ENCODE data around the gene FAM83F.
"Not testable (repeated sequence)": the region's sequence is repeated elsewhere in the genome, so short reads cannot be mapped to it uniquely, and the experiment has no call there.

FAM83F gene

DNA sequence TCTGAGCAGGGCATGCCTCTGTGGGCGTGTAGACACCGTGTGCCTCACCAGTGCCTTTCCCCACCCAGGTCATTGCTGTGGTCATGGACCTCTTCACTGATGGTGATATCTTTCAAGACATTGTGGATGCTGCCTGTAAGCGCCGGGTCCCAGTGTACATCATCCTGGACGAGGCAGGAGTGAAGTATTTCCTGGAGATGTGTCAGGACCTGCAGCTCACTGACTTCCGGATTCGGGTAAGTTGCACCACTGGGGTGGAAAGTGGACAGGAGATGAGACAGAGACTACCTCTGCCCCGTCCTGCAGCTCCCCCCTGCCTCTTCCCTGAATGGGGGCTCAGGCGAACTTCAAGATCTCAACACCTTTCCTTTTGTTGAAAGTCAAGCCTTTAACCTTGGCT lies 24.3 kb downstream of the FAM83F start:
- DNase-seq, result no peak

DNA sequence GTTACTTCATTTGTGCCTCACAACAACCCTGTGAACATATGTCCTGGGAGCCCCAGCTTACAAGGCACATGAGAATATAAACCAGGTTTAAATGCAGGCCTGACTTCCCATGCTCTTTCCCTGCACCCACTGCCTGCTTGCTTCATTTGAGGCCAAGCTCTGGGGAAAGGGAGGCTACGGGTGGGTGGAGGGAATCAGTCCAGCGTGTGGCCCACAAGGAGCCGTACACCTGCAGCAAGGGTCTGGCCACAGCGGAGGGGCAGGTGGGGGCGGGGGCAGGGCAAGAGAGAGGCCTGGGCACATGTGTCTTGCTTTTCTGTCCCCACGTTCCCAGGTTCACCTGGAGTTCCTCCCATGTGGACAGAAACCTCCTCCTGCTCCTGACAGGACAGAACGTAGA lies 26.2 kb downstream of the FAM83F start:
- no peak for DNase-seq

DNA sequence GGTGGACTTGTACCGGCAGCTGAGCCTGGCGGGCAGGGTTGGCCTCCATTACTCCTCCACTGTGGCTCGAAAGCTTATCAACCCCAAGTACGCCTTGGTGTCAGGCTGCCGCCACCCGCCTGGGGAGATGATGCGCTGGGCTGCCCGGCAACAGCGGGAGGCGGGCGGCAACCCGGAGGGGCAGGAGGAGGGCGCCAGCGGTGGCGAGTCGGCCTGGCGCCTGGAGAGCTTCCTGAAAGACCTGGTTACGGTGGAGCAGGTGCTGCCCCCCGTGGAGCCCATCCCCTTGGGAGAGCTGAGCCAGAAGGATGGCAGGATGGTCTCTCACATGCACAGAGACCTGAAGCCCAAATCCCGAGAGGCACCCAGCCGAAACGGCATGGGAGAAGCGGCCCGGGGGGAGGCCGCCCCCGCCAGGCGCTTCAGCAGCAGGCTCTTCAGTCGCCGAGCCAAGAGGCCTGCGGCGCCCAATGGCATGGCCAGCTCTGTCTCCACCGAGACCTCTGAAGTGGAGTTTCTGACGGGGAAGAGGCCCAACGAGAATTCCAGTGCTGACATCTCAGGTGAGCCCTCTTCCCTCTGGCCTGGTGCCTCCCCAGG lies 26.7 kb downstream of the FAM83F start:
- no peak for DNase-seq

DNA sequence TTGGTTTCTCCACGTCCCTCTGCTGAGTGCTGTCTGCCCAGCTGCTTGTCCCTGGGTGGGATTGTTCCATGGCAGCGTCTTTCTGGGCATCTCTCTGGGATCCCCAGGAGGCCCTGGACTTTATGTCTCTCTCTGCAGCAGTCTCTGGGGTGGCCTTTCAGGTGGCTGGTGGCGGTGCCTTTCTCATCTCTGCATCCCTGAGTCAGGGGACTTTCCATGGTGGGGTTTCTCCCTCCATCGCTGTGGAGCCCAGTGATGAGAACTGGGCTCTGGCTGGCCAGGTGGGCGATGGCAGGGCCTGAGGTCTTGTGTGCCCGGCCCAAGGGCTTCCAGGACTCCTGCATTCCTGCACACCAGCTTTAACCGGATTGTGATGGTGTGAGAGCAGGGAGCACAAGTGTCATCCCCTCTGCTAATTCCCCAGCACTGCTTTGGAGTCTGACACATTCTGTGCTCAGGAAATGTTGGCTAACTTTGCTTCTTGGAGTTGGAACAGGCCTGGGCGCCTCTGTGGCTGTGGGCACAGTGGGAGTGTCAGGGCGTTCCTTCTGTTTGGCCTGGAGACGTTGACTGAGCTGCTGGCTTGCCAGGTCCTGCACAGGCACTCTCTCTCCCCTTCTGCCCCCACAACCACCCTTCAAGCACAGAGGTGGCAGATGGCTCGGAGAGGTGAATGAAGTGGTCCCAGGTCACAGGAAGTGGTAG lies 27.9 kb downstream of the FAM83F start:
- no peak for DNase-seq

DNA sequence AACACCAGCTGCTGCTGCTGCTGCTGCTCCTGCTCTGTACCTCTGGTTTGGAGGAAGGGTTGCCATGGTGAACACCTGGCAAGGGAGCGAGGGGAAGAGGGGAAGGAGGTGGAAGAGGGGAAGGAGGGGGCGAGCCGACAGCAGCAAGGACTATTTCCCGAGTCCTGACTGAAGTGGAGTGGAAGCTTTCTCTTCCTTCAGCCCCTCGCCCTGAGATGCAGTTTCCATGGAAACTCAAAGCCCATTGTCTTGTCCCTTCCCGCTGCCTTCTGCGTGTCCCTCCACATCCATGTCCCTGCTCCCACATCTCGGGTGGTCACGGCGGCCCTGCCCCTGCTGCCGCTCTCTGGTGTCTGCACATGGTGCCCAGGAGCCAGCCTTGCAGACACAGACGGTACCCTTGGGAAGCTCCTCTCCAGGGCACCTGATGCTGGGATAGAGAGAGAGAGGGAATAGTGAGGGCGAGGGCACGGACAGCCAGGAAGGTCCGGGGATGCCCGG lies 28.6 kb downstream of the FAM83F start:
- no peak for DNase-seq

DNA sequence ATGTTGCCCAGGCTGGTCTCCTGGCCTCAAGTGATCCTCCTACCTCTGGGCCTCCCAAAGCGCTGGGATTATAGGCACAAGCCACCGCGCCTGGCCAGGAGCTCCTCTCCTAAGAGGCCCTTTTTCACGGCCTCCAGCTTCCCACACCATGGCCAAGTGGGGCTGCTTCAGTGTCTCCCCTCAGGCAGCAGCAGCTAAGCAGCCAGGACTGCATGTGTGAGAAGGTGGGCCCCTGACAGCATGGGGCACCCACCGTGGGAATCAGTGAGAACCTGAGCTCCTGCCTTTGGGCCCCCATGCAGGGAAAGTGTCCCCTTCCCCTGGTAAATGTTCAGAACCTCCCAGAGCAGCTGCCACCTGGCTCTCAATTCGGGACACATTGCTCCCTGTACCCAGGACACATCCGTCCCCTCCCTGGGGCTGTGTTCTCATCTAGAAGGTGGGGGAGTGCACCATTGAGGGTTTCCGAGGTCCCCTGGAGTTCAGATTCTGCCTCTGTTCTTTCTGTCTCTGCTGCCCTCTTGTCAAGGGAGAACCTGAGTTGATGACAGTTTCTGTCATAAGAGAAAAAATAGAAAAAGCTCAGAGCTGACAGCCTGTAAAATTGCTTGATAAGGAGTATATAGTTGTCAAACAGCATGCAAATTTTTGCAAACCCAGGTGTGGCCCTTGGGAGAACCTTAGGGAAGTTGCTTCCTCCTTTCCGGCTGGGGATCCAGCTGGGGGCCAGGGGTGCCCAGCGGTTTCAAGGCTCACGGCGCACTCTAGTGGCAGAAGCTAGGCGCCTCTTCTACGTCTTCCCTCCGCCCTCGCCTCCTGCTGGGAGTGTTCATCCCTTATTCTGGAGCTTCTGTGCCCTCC lies 29.7 kb downstream of the FAM83F start:
- DNase-seq, result peak; percentile 22

DNA sequence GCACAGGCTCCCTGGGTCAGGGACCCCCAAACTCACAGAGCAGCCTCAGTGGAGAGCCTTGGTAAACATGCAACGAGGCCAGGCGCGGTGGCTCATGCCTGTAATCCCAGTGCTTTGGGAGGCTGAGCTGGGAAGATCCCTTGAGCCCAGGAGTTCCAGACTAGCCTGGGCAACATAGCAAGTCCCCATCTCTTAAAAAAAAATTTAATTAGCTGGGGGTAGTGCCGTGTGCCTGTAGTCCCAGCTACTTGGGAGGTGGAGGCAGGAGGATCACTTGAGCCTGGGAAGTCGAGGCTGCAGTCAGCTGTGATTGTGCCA lies 30.3 kb downstream of the FAM83F start:
- DNase-seq, result not testable (repeated sequence)

DNA sequence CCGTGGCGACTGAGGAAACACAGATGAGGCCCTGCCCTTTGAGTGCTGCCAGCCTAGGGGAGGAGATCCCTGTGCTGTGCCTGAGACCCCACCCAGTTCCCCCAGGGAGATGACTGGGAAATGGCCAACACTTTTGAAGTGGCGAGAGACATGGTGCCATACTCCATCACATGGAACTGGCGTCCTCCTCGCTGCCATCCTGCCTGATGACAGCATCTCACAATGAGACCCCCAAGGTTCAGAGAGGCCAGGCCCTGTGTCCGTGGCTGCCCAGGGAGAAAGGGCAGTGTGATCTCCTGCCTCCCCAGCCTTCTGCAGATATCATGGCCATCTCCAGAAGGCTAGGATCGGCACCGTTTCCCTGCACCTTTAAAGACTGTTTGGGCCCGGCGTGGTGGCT lies 31.1 kb downstream of the FAM83F start:
- DNase-seq, result no peak

DNA sequence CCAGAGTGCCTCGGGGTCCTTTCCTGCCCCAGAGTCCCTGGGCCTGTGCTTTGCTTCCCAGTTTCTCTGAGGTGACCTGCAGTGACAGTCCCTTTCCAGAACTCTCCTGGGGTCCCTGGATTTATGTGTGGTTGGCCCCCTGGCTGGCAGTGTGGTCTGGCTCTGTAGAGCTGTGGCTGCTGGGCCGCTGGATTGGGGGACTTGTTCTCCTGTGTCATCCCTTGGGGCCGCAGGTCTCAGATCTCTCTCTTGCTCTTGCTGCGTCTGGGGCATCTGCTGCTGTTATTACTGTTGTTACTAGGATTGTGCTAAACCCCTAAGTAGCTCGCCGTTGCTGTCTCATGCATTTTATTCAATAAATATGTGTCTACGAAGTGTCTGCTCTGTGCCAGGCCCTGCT lies 31.9 kb downstream of the FAM83F start:
- DNase-seq, result no peak

DNA sequence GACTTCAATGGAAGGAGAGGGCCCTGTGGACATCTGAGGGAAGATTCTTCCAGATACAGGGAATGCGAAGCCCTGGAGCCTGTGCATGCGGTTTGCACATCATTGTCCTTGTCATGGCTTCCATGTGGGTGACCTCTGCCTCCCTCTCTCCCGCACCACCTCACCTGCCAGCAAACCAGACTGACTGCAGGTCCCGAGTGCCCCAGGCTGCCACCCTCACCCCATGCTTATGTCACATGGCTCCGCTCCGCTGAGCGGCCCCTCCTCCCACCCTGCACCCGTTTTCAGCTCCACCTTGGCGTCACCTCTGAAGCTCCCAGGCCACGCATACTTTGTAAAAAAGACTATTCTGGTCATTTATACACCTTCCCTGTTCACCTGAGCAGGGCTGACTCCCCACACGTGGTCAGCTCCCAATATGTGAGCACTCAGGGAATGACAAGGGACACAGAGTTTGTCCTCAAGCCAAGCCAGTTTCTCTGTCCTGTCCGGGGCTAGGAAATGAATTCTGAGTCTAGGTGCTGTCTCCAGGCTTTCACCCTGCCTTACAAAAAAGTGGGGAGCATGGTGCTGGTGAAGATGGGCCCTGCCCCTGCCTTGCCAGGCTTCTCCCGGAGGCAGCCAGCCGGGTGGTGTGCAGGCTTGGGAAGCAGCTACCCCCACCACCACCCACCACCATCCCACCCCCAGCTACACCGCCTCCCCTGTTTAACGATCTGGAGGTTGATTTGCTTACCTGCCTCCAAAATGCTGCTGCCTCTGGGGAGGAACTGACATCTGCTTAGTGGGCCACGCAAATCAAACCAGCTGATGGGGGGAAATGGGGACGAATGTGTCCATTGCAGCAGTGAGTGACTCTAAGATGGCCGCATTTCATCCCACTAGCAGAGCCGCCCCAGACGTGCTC lies 32.7 kb downstream of the FAM83F start:
- no peak for DNase-seq

DNA sequence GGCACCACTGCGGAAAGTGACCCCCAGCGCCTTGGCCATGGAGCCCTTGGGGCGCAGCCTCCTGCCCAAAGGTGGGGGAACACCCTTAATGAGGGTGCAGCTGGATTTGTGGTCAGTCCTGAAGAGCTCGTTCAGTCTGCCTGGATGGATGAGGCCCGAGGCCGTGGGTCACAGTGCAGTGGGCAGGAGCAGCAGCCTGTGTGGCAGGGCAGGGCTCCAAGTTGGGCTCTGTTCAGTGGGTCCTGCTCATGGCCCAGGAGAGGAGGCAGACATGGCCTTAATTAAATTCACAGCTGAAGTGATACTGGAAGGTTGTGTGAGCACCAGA lies 33.3 kb downstream of the FAM83F start:
- DNase-seq, result no peak

DNA sequence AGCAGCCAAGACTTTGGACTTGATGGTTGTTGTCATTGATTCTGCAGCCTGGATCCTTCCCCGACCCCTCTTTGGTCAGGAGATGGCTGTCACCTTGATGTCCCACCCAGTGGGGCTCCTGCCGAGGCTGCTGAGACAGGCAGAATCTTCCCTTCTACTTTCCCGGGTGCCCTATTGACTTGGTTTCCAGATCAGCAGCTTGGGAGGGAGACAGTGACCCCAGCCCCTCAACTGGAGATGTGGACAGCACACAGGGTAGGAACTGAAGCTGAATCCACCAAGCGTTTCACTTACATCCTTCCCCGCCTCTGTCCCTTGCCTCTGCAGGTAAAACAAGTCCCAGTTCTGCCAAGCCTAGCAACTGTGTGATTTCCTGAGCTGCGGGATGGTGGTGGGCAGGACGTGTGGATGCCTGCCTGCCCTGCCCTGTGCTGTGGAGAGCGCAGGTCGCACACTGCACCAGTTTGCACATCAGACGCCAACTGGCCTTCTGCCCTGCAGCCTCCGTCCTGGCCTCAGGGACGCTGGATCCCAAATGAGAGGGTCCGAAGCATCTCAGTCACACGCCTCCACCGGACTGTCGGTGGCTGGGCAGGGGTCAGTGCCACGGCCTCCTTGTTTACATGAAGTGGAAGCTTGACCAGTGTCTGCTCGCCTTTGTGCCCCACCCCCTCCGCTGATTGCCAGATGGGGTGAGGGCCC lies 34.6 kb downstream of the FAM83F start:
- DNase-seq, result no peak

DNA sequence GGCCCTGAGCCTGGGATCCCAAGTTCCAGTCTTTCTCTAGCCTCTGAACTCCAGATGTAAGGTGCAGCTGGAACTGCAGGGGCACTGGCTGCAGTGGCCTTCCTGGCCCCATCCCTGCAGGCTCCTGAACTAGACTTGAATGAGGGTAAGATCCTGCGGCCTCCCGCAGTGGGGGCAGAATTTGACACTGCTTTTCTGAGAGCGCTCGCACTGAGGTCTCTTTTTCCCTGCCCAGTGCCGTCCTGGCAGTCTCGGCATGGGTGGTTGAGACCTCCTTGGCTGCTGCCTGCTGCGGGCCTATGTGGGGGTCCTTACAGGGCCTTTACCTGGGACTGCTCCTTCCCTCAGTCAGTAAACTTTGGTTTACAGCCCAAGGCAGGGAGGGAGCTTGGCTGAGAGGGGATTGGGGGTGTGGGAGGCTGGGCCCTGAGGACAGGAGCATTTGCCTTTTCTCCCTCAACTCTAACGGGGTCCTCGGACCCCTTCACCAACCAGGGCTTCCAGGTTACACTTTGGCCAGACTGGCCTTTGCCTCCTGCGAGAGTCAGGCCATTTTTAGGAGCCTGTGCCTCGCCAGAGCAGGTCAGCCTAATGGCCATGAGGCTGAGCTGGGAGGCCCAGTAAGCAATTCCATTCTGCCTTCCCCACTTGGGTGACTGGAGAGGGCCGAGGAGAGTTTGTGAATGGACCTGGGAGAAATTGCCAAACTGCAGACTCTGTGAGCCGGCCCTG lies 35.4 kb downstream of the FAM83F start:
- no peak for DNase-seq

DNA sequence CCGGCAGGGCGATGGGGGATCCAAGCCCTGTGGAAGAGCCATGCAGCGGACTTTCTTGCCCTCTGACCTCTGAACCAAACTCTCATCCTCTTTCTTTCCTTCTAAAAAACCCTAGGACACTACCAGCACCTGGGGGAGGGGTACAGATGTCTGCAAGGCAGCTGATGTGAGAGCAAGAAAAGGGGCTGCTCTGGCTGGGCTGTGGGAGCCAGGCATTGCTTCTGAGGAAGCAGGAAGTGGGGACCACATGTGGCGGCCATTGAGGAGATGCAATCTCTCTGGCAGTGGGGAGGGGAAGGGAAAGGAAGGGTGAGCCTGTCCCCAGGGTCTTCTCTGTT lies 36.0 kb downstream of the FAM83F start:
- no peak for DNase-seq

DNA sequence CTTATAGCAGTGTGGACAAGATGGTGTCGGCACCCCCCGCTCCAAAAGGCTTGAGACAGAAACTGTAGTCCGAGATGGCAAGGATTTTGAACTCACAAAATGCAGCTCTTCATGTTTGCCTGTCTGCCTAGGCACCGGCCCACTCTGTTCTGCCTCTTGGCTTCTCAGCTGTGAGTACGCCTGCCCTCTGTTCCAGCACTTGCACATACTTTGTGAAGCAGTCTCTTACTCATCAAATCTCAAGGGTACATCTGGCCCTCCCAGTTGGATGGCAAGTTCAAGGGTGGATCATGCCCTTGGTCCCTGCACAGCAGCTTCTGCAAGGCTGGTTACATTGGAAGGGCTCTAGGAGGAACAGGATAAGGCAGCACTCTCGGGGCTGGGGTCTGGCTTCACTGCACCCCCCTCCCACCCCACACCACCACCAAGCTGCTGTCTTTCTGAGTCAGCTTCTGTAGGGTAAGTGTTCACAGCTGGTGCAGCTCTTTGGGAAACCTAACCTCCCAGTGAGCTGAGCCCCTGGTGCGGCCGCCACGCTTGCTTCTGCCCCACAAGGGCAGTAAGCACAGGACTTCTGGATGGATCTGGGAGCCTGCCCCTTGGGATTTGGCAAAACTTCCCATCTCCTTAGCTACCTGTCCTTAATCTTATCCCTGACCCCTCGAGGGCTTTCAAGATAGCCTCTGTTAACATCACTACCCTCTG lies 37.2 kb downstream of the FAM83F start:
- DNase-seq, result no peak

DNA sequence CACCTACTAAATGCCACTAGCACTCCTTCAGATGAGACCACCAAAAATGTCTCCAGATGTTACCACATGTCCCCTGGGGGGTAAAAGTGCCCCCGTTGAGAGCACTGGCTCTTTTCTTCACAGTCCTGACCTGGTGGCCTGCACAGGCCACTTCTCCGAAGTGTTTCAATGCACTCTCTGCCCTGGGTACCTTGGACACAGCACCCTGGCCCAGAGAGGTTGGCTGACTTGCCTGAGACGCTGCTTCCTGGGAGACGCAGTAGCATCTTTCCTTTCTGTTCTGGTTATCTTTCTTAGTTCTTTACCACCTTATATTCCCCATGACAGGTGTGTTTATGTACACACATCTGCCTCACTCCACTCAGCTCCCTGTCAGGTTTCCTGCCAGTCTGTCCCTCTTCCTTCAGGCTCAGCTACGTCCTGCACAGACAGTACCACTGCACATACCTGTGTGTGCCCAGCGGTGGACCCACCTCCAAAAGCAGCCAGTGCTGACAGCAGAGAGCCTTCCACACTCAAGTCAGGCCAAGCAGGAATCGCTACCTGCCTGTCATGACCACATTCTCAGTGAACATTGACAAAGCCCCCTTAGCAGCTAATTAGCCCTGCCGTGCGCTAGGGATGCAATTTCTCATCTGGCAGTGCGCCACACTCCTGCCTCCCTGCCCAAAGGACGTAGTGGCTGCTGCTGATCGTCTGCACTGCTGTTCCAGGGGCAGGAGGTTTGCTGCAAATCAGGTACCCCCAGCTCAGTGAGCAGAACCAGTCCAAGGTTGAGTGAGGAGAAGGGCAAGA lies 39.0 kb downstream of the FAM83F start:
- DNase-seq, result peak; percentile 46

DNA sequence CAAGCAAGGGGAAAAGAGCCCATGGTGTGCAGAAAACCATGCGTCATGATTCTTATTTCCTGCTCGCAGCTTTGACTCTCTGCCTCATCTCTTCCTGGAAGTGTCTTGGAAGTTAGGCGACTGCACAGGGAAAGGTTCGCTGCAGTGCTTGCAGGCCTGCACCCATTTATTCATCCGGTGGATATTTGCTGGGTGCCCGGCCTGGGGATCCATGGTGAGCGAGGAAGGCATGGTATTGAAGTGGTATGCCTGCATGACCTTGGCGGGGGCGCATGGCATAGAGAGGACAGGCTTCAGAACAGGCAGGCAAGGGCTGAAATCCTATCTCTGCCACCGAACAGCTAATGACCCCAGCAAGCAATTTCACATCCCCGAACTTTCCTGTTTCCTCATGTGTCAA lies 40.6 kb downstream of the FAM83F start:
- no peak for DNase-seq

DNA sequence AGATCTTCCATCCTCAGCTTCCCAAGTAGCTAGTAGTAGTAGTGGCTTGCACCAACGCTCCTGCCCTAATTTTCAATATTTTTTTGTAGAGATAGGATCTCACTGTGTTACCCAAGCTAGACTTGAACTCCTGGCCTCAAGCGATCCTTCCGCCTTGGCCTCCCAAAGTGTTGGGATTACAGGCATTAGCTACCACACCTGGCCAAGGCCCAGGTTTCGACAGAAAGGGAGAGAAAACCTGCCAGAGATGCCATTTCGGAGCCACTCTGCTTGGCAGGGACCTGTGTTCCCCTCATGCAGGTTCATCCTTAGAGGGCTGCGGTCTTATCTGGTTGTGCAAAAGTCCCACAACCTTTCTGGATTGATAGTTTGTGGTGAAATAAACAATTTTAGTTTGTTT lies 41.4 kb downstream of the FAM83F start:
- no peak for DNase-seq

DNA sequence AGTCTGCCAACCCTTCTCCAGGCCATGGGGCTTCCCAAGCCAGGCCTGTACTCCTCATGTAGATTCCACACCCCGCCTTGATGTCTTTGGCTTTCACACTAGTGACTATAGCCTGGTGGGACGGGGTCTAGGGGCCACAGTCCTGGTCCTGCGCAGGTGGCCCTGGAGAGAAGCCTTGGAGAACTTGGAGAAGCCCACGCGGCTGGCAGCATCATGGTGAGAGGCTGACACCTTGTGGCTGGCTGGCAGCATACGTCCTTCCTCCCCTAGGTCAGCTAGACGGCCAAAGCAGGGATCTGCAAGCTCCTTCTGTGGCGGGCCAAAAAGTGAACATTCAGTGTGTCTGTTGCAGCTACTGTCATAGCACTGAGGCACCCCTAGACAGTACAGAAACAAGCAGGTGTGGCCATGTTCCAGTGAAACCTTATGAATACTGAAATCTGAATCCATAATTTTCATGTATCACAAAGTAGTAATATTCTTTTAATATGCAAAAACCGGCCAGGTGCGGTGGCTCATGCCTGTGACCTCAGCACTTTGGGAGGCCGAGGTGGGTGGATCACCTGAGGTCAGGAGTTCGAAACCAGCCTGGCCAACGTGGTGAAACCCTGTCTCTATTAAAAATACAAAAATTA lies 42.0 kb downstream of the FAM83F start:
- DNase-seq, result peak; percentile 34

DNA sequence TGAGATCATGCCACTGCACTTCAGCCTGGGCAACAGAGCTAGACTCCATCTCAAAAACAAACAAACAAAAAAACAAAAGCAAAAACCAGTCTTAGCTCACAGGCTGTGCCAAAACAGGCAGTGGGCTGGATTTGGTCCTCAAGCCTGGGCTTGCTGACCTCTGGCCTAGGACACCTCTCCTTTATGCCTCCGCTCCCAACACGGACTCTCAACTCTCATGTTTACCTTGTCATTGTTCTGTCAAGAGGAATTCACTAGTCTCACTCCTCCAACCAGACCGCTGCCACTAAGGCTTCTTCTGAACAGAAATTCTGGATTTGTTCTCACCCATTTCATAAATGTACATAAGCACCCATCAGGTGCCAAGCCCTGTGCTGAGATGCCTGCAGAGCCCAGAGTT lies 42.6 kb downstream of the FAM83F start:
- DNase-seq, result no peak
